MM.1S (cell line): ENCODE measurements around the gene ATF3.

Experiments used
- EZH2 ChIP-seq: fragments of 300-600 bp; sonication (generic); optimal IDR thresholded peaks from 2 replicates; pipeline ENCODE3; 2017; ENCODE audit warnings: low read depth, mild to moderate bottlenecking, antibody characterized with exemption, low read length, mixed read lengths
- EZH2phosphoT487 ChIP-seq: fragments of 300-600 bp; sonication (generic); IDR thresholded peaks from 2 replicates; pipeline ENCODE4 v1.6.1; 2018; ENCODE audit warnings: antibody characterized with exemption, low read length
- TF ChIP-seq, protein P1 (sequence below): fragments of 300-600 bp; sonication (generic); IDR thresholded peaks from 2 replicates; pipeline ENCODE4 v1.5.1; 2016; ENCODE audit warnings: antibody characterized with exemption, low read length, mixed read lengths

DNA sequence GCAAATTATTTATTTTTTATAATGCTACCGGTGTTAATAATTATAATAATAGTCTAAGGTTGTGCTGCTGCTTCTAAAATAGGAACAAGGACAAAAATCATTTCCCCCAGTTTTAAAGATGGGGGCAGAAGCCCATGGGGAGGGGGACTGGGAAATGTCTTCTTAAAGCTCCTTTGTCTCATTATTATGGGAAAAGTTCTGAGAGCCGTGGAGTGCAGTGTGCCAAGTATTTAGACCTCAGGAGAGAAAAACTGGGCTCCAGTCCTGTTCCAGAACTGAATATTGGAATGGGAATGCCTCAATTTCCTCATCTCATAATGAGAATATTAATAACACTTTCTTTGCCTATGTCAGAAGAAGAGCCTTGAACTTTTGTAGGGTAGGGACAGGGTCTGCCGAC lies 40.9 kb upstream of the ATF3 start:
- TF ChIP-seq, protein P1, sequence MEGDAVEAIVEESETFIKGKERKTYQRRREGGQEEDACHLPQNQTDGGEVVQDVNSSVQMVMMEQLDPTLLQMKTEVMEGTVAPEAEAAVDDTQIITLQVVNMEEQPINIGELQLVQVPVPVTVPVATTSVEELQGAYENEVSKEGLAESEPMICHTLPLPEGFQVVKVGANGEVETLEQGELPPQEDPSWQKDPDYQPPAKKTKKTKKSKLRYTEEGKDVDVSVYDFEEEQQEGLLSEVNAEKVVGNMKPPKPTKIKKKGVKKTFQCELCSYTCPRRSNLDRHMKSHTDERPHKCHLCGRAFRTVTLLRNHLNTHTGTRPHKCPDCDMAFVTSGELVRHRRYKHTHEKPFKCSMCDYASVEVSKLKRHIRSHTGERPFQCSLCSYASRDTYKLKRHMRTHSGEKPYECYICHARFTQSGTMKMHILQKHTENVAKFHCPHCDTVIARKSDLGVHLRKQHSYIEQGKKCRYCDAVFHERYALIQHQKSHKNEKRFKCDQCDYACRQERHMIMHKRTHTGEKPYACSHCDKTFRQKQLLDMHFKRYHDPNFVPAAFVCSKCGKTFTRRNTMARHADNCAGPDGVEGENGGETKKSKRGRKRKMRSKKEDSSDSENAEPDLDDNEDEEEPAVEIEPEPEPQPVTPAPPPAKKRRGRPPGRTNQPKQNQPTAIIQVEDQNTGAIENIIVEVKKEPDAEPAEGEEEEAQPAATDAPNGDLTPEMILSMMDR, result no peak
- no peak for TF ChIP-seq EZH2
- TF ChIP-seq EZH2phosphoT487, result no peak
